Thymus (tissue), 11 donors: ENCODE data around the gene LAMA5. TPM values are rescaled to one million over a fixed set of nuclear protein-coding genes. Genes with fewer than 3 reads are reported as not detected.

Experiments used
- DNase-seq, 9 donors: peaks; one replicate each; pipeline ENCODE4 v3.0.0-alpha.2; 2013; ENCODE audit warnings: low spot score in 9 of 9, low read depth in 6 of 9, missing footprints in 1 of 9
- H3K27ac ChIP-seq, 2 donors: one replicate each; pipeline ENCODE4 v1.5.1; 2013; ENCODE audit warnings: control low read depth in 1 of 2, low read depth in 1 of 2, low read length in 1 of 2, mild to moderate bottlenecking in 1 of 2, moderate library complexity in 1 of 2
- H3K27me3 ChIP-seq, 2 donors: one replicate each; pipeline ENCODE4 v1.5.1; 2013; ENCODE audit warnings: low read length in 1 of 2; ENCODE audit not compliant: control insufficient read depth in 2 of 2, insufficient read depth in 1 of 2
- H3K36me3 ChIP-seq, 2 donors: one replicate each; pipeline ENCODE4 v1.5.1; 2013; ENCODE audit warnings: low read length in 1 of 2, mild to moderate bottlenecking in 1 of 2, moderate library complexity in 1 of 2; ENCODE audit not compliant: control insufficient read depth in 2 of 2, insufficient read depth in 2 of 2
- H3K4me1 ChIP-seq, 2 donors: one replicate each; pipeline ENCODE4 v1.5.1; 2013; ENCODE audit warnings: low read length in 2 of 2; ENCODE audit not compliant: control insufficient read depth in 2 of 2, insufficient read depth in 2 of 2
- H3K4me3 ChIP-seq, 2 donors: one replicate each; pipeline ENCODE4 v1.5.1; 2013; ENCODE audit warnings: low read length in 2 of 2, control low read depth in 1 of 2, mild to moderate bottlenecking in 1 of 2
- H3K9me3 ChIP-seq, 2 donors: one replicate each; pipeline ENCODE4 v1.5.1; 2013; ENCODE audit warnings: low read length in 1 of 2, mild to moderate bottlenecking in 1 of 2; ENCODE audit not compliant: control insufficient read depth in 2 of 2, insufficient read depth in 1 of 2
- WGBS: extraction: QIAGEN DNeasy Blood & Tissue Kit; methylation state at CpG from one replicate; pipeline ENCODE4 v1.1.7; 2013; 5-methylcytosine and 5-hydroxymethylcytosine counted together
- polyA plus RNA-seq: library from polyadenylated mRNA; stranded (reverse); fragments of 200-250 nt; gene quantifications from one replicate; pipeline ENCODE4 v1.2.3, GENCODE V29; 2013
- total RNA-seq: library from RNA; stranded (reverse); fragments of 120-200 nt; gene quantifications from one replicate; pipeline ENCODE4 v1.2.4, GENCODE V29; 2013
- donor health status: healthy.

LAMA5 gene
- total and polyA plus RNA-seq, 2 donors, result 12.8 to 155 TPM

- WGBS, result 93% methylated on average over 25 of the region's 25 CpGs
- no peaks in the 10 kb centered on the region for H3K4me1 ChIP-seq
- H3K27me3 ChIP-seq, result no peaks in the 10 kb centered on the region
- H3K27ac ChIP-seq, result no peak overlapping the region
- peaks cover 1 to 3% of the 10 kb centered on the region in 2 donors for H3K9me3 ChIP-seq
- H3K4me3 ChIP-seq, result no peak overlapping the region
- no peak for DNase-seq
- no peaks in the 10 kb centered on the region for H3K36me3 ChIP-seq
Measured at GRCh38 chr20:62345681-62346370, 21.3 kb downstream of the LAMA5 start.

- H3K36me3 ChIP-seq, result no peaks in the 10 kb centered on the region
- 93% methylated on average over 10 of the region's 10 CpGs for WGBS
Measured at GRCh38 chr20:62344782-62345181, 22.3 kb downstream of the LAMA5 start.

GRCh38 chr20:62344092-62344491 is 23.0 kb downstream of the LAMA5 start:
- Histone ChIP-seq H3K4me1 (no peaks in the 10 kb centered on the region), H3K36me3 (no peaks in the 10 kb centered on the region), H3K27me3 (no peaks in the 10 kb centered on the region), H3K4me3 (no peak overlapping the region), H3K27ac (no peak overlapping the region), H3K9me3 (peaks cover 1 to 3% of the 10 kb centered on the region in 2 donors)
- WGBS, result 98% methylated on average over 5 of the region's 5 CpGs
- DNase-seq, result no peak

More at GRCh38 chr20:62344782-62345181, 22.3 kb downstream of the LAMA5 start:
- peaks cover 1 to 3% of the 10 kb centered on the region in 2 donors for H3K9me3 ChIP-seq
- H3K4me3 ChIP-seq, result no peak overlapping the region
- H3K27me3 ChIP-seq, result no peaks in the 10 kb centered on the region
- no peak for DNase-seq
- no peak overlapping the region for H3K27ac ChIP-seq
- H3K4me1 ChIP-seq, result no peaks in the 10 kb centered on the region

GRCh38 chr20:62342910-62343309 is 24.2 kb downstream of the LAMA5 start:
- whole genome bisulfite sequencing, result 95% methylated on average over 10 of the region's 10 CpGs
- DNase-seq, result no peak
- peaks cover 0 to 1% of the 10 kb centered on the region in 2 donors for H3K9me3 ChIP-seq
- no peak overlapping the region for H3K4me3 ChIP-seq
- no peaks in the 10 kb centered on the region for H3K27me3 ChIP-seq
- no peaks in the 10 kb centered on the region for H3K4me1 ChIP-seq
- H3K27ac ChIP-seq, result no peak overlapping the region
- H3K36me3 ChIP-seq, result no peaks in the 10 kb centered on the region

- peak overlapping the region in 1 of 2 donors; percentile 77 for H3K27ac ChIP-seq
- H3K4me3 ChIP-seq, result no peak overlapping the region
- H3K4me1 ChIP-seq, result no peaks in the 10 kb centered on the region
Measured at GRCh38 chr20:62339647-62340062, 27.5 kb downstream of the LAMA5 start.

GRCh38 chr20:62338294-62338620 is 28.9 kb downstream of the LAMA5 start:
- no peaks in the 10 kb centered on the region for H3K4me1 ChIP-seq
- 94% methylated on average over 16 of the region's 16 CpGs for WGBS
- H3K4me3 ChIP-seq, result no peak overlapping the region
- DNase-seq, result no peak
- H3K27me3 ChIP-seq, result no peaks in the 10 kb centered on the region
- H3K9me3 ChIP-seq, result no peaks in the 10 kb centered on the region
- H3K36me3 ChIP-seq, result no peaks in the 10 kb centered on the region
- no peak overlapping the region for H3K27ac ChIP-seq

More at GRCh38 chr20:62339647-62340062, 27.5 kb downstream of the LAMA5 start:
- Histone ChIP-seq H3K36me3 (no peaks in the 10 kb centered on the region), H3K27me3 (no peaks in the 10 kb centered on the region), H3K9me3 (no peaks in the 10 kb centered on the region)
- WGBS, result 66% methylated on average over 14 of the region's 14 CpGs
- peak in 1 of 9 donors; percentile 18 for DNase-seq

GRCh38 chr20:62337558-62338293 is 29.4 kb downstream of the LAMA5 start:
- WGBS, result 54% methylated on average over 34 of the region's 34 CpGs
- H3K9me3 ChIP-seq, result no peaks in the 10 kb centered on the region
- no peaks in the 10 kb centered on the region for H3K4me1 ChIP-seq
- H3K27ac ChIP-seq, result no peak overlapping the region
- no peak for DNase-seq
- no peak overlapping the region for H3K4me3 ChIP-seq
- no peaks in the 10 kb centered on the region for H3K36me3 ChIP-seq
- H3K27me3 ChIP-seq, result no peaks in the 10 kb centered on the region

GRCh38 chr20:62336775-62337557 is 30.1 kb downstream of the LAMA5 start:
- Histone ChIP-seq H3K36me3 (no peaks in the 10 kb centered on the region), H3K27me3 (no peaks in the 10 kb centered on the region), H3K9me3 (no peaks in the 10 kb centered on the region), H3K27ac (no peak overlapping the region), H3K4me3 (no peak overlapping the region), H3K4me1 (no peaks in the 10 kb centered on the region)
- DNase-seq, result no peak
- WGBS, result 92% methylated on average over 53 of the region's 53 CpGs

GRCh38 chr20:62336329-62336728 is 30.8 kb downstream of the LAMA5 start:
- WGBS, result 85% methylated on average over 11 of the region's 11 CpGs
- Histone ChIP-seq H3K9me3 (no peaks in the 10 kb centered on the region), H3K4me1 (no peaks in the 10 kb centered on the region), H3K27ac (no peak overlapping the region), H3K36me3 (no peaks in the 10 kb centered on the region), H3K27me3 (no peaks in the 10 kb centered on the region), H3K4me3 (no peak overlapping the region)
- no peak for DNase-seq
